Activated CD4-positive, alpha-beta T cell treated with anti-CD3 and anti-CD28 coated beads, Interleukin-10, Interleukin-2, amounts not matched to agents 100 ng/mL and 50 ng/mL, durations not matched to agents 16 hours and 8 hours (primary cell): ENCODE data around the gene DGKI.
A peak's percentile ranks its signal among the peaks of the same experiment; 100 is the strongest.

Experiments
- DNase-seq: peaks from one replicate; pipeline ENCODE4 v3.0.0-alpha.2; 2020

Gene DGKI

DNA sequence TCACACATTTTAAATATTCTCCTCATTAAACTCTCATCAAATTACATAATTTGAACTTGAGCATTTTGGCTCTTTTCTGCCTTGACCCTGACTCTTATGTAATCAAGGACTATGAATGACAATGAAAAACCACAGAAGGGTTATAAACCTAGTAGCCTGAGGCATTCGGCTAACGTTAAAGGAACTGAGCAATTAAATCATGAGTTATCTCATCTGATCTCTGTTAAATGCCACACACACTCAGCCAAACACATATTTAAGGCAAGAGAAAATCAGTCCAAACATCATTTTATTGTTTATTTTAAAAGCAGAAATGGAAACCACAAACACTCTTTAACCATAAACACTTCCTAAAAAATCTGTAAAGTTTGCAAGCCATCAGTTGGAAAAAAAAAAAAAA lies 204.3 kb downstream of the DGKI start:
- no peak for DNase-seq

- DNase-seq, result no peak
Observed at GRCh38 chr7:137642031-137642430, 204.7 kb downstream of the DGKI start.

- no peak for DNase-seq
Observed at GRCh38 chr7:137636376-137636775, 210.4 kb downstream of the DGKI start.

DNA sequence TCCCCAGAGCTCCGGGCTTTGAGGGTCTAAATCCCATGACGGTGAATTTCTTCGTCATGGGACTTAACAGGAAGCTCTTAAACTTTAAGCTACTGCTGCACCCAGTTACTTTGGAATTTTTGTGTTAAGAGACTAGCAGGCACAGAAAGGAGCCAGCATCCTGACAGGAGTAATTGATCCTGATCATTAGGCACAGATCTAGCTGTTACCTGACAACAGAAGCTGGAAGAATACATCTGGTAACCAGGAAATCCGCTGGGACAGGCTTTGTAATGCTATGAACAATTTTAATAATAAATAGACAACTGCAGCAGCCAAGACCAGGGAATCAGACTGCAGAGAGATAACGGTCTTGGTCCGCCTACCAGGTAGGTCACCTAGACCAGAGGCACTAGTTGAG lies 210.9 kb downstream of the DGKI start:
- DNase-seq, result no peak

- no peak for DNase-seq
Observed at GRCh38 chr7:137635132-137635531, 211.6 kb downstream of the DGKI start.

DNA sequence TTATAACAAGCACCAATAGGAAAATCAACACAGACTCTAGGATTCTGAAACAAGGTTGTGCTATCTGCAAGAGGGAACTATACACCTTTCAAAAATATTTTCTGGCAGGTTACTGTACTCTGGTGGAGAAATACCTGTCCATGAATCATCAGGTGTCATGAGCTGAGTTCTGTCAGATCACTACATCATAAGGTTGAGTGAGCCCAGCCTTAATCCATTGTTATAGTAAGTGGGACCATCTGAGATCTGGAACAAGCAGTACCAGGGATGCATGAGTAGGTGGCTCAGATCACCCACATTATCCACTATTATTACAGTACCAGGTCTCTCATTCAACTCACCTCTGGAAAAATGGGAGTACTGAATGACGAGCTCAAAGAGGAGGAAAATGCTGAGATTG lies 212.4 kb downstream of the DGKI start:
- no peak for DNase-seq

DNA sequence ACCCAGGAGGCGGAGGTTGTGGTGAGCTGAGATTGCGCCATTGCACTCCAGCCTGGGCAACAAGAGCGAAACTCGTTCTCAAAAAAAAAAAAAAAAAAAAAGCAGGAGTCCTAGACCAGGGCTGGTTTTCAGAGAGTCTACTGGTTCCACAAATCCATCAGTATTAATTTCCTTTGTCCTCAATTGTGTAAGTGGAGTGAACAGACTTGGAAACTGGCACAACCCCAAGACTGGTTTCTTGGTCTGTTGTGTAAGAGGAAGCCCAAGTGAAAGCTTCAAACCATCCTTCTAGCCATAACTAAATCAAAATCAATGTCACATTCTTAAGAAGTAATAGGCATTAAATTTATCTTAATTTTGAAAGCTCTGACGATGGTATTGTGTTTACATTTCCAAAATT lies 213.6 kb downstream of the DGKI start:
- DNase-seq, result no peak

DNA sequence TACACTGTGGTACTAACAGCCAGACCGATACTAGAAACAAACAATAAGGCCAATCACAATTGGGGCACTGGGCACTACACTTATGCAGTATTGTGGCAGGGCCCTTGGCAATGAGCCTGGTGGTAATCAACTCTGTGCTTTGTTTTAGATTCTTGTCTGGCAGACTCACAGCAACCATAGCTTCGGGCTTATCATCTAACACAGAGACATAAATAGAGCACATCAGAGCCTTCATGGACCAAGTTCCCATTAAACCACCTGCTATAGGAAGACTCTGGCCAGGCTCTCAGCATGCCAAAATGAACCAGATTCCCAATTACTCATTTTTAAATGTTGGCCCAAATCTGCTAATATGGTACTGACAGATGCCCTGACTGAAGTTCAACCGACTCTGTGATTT lies 218.6 kb downstream of the DGKI start:
- DNase-seq, result no peak

DNA sequence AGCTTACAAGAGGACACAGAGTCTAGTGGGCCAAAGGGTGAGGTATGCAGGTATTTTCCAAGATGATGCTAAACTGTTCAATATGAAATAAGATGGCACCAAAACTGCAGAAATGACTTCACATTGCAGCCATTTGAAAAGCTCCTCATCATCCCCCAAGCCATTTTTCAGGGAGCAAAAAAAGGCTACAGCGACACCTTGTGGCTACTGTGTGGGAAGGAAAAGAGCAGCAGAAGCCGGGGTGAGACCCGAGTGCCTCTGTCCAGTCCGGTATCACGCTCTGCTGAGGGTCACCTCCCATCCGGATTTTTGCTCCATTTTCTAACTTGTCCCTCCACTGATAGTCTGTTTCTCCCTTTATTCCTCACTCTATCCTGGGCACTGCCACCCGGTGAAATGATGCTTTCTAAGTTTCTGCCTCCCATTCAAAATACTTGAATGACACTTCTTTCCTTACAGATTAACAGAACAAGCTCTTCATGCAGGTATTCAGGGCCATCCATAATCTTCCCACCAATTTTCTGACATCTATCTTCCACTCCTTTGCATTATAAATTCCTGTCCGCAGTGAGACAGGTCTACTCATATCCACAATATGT lies 220.2 kb downstream of the DGKI start:
- peak; percentile 64 for DNase-seq

- no peak for DNase-seq
Observed at GRCh38 chr7:137625197-137625596, 221.6 kb downstream of the DGKI start.

DNA sequence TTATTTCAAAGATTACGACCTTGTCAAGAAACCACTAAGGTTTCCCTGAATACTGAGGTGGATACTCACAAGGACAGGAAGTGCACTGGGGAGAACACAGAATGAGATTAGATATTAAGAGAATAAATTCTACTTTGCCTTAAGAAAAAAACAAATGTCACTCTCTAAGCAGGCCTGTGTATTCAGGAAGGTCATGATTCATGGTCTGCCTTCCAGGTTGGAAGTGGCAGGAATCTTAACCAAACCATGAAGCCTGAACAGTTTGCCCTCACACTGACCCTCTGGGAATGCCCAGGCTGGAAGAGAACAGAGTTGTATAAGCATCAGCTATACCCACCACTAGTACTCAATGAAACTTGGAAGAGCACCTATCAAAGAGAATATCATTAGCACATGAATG lies 227.6 kb downstream of the DGKI start:
- no peak for DNase-seq

DNA sequence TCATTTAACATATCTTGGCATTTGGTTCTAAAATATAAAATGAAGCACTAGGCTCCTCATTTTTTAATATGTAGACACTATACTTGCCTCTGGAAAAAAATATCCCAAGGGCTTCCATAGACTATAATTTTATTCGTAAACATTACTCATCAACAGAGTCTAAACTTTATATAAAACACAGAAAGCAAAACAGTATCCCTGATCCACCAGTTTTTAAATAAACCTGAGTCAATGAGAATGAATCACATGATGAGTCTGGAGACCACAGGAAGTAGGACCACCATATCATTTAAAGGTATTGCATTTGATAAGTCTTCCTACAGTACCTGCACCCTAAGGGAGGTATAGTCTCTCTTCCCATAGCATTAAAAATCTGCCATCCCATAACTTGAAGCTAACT lies 228.0 kb downstream of the DGKI start:
- no peak for DNase-seq

DNA sequence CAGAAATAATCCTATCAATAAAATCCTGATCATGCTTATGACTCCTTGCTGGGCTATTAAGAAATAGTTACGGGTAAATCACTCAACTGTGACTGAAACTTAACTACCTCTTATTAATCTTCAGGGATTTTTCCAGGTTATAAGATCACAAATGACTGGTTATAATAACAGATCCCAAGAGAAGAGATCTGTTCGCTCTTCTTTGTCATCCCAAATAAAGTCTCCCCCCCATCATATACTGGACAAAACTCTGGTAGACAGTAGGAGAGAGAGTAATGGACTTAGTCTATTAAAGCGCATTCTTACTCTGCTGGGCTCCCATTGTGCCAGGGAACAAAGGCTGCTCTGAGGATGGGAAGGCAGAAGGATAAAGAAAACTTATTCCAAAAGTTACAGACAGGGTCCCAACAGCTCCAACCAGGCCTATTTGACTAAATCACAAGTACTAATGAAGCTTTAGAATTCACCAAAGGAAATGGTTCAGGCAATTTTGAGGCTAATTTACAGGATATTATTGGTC lies 233.7 kb downstream of the DGKI start:
- no peak for DNase-seq

- no peak for DNase-seq
Observed at GRCh38 chr7:137611606-137612005, 235.2 kb downstream of the DGKI start.

GRCh38 chr7:137609500-137609899 lies 237.3 kb downstream of the DGKI start:
- no peak for DNase-seq

DNA sequence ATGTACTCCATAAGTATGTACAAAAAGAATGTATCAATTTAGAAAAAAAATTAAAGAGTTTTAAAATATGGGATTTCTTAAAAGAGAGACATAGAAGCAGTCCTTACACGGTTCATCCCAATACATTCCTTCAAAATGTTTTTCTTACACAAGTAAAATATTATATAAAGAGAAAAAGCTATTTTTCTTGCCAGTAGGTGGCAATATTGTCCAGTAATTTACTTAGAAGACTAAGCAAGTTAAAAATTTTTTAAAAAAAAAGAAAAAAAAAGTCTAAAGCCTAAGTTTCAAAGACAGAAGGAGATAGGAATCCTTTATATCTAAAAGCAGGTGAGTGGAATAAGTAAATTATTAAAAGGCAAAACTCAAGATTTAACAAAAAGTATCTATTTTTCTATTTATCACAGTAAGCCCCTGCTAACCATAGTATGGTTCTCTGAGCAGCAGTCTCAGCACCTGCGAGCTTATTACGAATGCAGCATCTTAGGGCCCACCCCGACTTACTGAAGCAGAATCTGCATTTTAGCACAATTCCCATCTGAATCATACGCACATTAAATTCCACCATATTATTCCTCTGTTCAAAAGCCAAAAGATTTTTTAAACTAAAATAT lies 240.6 kb downstream of the DGKI start:
- peak; percentile 14 for DNase-seq

DNA sequence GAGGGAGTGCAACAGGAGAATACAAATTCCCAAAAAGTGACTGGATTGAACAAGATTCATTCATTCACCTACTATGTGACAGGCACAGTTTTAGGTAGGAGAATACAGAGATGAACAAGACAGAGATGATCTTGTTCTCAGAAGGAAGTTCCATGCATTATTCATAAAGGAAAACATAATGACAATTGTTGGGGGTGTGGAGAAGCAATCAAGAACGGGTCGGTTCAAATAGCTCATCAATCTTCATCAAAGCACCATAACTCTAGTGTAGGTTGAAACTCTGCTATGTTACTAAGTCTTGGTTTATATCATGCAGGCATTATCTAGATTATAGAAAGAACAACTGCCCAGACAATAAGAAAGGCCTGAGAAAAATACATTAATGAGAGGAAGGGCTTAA lies 243.7 kb downstream of the DGKI start:
- no peak for DNase-seq

DNA sequence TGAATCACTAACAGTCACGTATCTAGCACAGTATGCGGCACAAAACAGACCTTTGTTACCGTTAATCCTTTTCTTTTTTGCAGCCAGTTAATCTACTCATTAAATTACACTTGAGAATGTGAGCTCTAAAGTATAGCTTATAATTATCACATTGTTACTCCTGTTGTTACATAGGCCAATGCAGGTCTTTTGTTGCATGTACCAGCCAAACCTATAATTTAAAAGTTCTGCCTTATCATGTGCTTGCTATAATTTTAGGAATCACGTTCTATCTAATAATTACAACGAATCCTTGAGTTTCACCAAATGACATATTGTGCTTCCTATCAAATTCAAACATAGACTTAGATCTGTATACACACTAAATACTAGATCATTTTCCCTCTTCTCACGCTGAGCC lies 245.1 kb downstream of the DGKI start:
- DNase-seq, result no peak

- DNase-seq, result no peak
Observed at GRCh38 chr7:137597856-137598255, 248.9 kb downstream of the DGKI start.

DNA sequence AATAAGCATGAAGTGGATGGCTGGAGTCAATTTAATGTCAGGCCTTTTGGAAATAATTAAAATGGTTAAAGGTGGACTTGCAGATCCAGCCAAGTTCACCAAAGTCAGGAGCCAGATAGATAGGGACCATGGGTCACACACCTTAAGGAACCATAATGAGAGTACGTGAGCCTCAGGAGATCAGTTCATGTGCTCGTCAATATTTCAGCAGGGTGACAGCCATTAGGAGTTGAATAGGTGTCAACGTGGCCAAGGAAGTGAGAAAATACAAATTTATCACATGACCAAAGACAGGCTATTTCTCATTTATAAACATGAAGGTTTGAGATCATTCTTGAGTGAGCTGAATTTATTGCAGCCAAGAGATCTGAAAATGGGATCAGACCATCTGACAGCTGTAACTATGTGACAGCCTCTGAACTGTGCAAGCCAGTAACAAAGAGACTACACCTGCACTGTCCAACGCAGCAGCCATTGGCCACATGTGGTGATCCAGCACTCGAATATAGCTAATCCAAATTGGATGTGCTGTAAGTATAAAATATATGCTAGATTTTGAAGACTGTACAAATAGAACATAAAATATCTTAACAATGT lies 253.6 kb downstream of the DGKI start:
- DNase-seq, result no peak

- peak; percentile 50 for DNase-seq
Observed at GRCh38 chr7:137592232-137592896, 254.4 kb downstream of the DGKI start.

DNA sequence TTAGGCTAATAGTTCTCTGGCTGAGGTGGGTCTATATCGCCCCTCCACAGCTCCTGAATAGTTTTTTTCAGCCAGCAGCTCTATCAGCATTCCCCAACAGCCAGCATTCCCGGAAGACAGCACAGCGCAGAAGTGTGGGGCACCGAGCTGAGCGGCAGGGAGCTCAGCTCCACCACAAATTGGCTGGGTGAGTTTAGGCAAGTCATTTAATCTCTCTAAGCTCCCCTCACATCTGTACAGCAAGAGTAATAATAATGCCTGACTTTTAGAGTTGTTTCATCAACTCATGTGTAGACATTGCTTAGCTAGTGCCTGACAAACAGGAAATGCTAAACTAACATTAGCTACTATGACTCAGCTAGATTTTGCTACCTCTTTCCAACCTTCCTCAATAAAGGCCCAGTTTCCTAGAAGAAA lies 255.3 kb downstream of the DGKI start:
- no peak for DNase-seq

GRCh38 chr7:137590756-137591305 lies 255.9 kb downstream of the DGKI start:
- no peak for DNase-seq
